HepG2 (cell line): Measurements from ENCODE around the gene PCGF2. TPM values are rescaled to one million over a fixed set of nuclear protein-coding genes. Genes with fewer than 3 reads are reported as not detected.

Experiments used
- ARNT ChIP-seq: fragments of 450-650 bp; IDR thresholded peaks from 2 replicates; pipeline ENCODE4 v1.6.1; 2017
- EED ChIP-seq: sonication (generic); formaldehyde crosslinking; IDR thresholded peaks from 2 replicates; pipeline ENCODE4 v1.5.0; 2020; ENCODE audit warnings: mild to moderate bottlenecking, missing genetic modification reagents
- FOXP1 ChIP-seq, 2 experiments: fragments of 450-650 bp in 1 of 2; IDR thresholded peaks; 2 replicates each; pipeline ENCODE4 v1.6.1; 2017 to 2018; ENCODE audit warnings: antibody characterized with exemption in 1 of 2
- GATA4 ChIP-seq: sonication (generic); IDR thresholded peaks from 2 replicates; pipeline ENCODE4 v1.6.1; 2016; ENCODE audit warnings: antibody characterized with exemption, low read depth, borderline replicate concordance
- GZF1 ChIP-seq: sonication (generic); formaldehyde crosslinking; IDR thresholded peaks from 2 replicates; pipeline ENCODE4 v1.5.1; 2020; ENCODE audit warnings: mild to moderate bottlenecking, missing genetic modification reagents
- HMGXB3 ChIP-seq: sonication (generic); formaldehyde crosslinking; IDR thresholded peaks from 2 replicates; pipeline ENCODE4 v1.4.0; 2020; ENCODE audit warnings: missing genetic modification reagents, borderline replicate concordance
- KAT2B ChIP-seq: fragments of 150-350 bp; IDR thresholded peaks from 2 replicates; pipeline ENCODE4 v1.6.1; 2014; ENCODE audit warnings: low read depth, low read length, borderline replicate concordance
- MYC ChIP-seq: sonication (generic); formaldehyde crosslinking; IDR thresholded peaks from 2 replicates; pipeline ENCODE4 v1.9.0; 2021; ENCODE audit warnings: missing genetic modification reagents, borderline replicate concordance
- POLR2G ChIP-seq: fragments of 200-400 bp; formaldehyde crosslinking; IDR thresholded peaks from 2 replicates; pipeline ENCODE4 v1.6.1; 2018; ENCODE audit warnings: mild to moderate bottlenecking, low read depth, low read length, moderate library complexity
- RFXAP ChIP-seq: sonication (generic); formaldehyde crosslinking; IDR thresholded peaks from 2 replicates; pipeline ENCODE4 v1.4.0; 2020; ENCODE audit warnings: missing genetic modification reagents, borderline replicate concordance
- SAFB2 ChIP-seq: sonication (generic); formaldehyde crosslinking; IDR thresholded peaks from 2 replicates; pipeline ENCODE4 v1.5.1; 2020; ENCODE audit warnings: missing genetic modification reagents, low read depth, mild to moderate bottlenecking, borderline replicate concordance
- ZBTB7B ChIP-seq: sonication (generic); formaldehyde crosslinking; IDR thresholded peaks from 2 replicates; pipeline ENCODE4 v1.4.0; 2020; ENCODE audit warnings: missing genetic modification reagents
- ZNF256 ChIP-seq: sonication (generic); formaldehyde crosslinking; conservative IDR thresholded peaks from 2 replicates; pipeline ENCODE4 v1.4.0; 2020; ENCODE audit warnings: missing genetic modification reagents
- ZNF264 ChIP-seq: sonication (generic); formaldehyde crosslinking; IDR thresholded peaks from 2 replicates; pipeline ENCODE4 v1.4.0; 2020; ENCODE audit warnings: missing genetic modification reagents
- ZNF616 ChIP-seq: sonication (generic); formaldehyde crosslinking; IDR thresholded peaks from 2 replicates; pipeline ENCODE4 v1.5.0; 2020; ENCODE audit warnings: low read depth, mild to moderate bottlenecking, missing genetic modification reagents
- ZNF772 ChIP-seq: sonication (generic); formaldehyde crosslinking; IDR thresholded peaks from 2 replicates; pipeline ENCODE4 v1.5.0; 2020; ENCODE audit warnings: mild to moderate bottlenecking, missing genetic modification reagents
- ZNF777 ChIP-seq: sonication (generic); formaldehyde crosslinking; IDR thresholded peaks from 2 replicates; pipeline ENCODE4 v1.4.0; 2020; ENCODE audit warnings: missing genetic modification reagents
- polyA plus RNA-seq, 8 experiments: library from polyadenylated mRNA; depleted of rRNA in 3 of 8; stranded (reverse) in 7 of 8; unstranded in 1 of 8; fragments of >200 nt; fragmentation: Illumina TruSeq in 4 of 8; extraction: Trizol in 4 of 8; gene quantifications; 2 replicates each; pipeline versions ENCODE4 v1.2.1 to v1.2.3, GENCODE V29; 2011 to 2016; ENCODE audit warnings: low read depth in 4 of 8, missing spikeins in 1 of 8, mixed read lengths in 1 of 8; ENCODE audit not compliant: insufficient read depth in 1 of 8
- total RNA-seq, 5 experiments: library from RNA; depleted of rRNA; stranded (reverse); fragments of >200 nt; fragmentation: Illumina TruSeq; extraction: Trizol; gene quantifications; 2 replicates each; pipeline ENCODE4 v1.2.3, GENCODE V29; 2016; ENCODE audit warnings: low read depth in 1 of 5
- TF ChIP-seq, protein P1 (sequence below), 2 experiments: sonication (generic) in 1 of 2; formaldehyde crosslinking in 1 of 2; IDR thresholded peaks; 2 replicates each; pipeline versions ENCODE4 v1.6.1 to v1.9.0; 2014 to 2022; ENCODE audit warnings: antibody characterized with exemption in 1 of 2, borderline replicate concordance in 1 of 2, inconsistent platforms in 1 of 2, low read depth in 1 of 2, missing genetic modification reagents in 1 of 2
- TF ChIP-seq, protein P2 (sequence below): sonication (generic); formaldehyde crosslinking; IDR thresholded peaks from 2 replicates; pipeline ENCODE4 v1.4.0; 2020; ENCODE audit warnings: mild to moderate bottlenecking, missing genetic modification reagents

The PCGF2 gene
- total and polyA plus RNA-seq, 2 of the 13 experiments (the other 11 are each of a cell fraction or from before 2014, with no cell fraction given): 11.6 to 29.4 TPM

DNA sequence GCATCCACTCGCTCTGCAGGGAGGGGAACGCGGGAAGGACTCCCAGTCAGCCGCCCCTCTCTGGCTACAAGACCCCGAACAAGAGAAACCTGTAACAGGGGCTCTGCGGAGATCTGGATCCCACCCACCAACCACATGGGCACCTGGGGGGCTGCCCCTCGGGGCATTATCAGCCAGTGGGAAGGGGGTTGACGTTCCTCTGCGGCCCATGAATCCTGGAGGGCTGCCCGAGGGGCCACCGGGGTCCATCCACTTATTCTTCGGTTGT lies 1.8 kb upstream of the PCGF2 start (continued):
- TF ChIP-seq FOXP1 (IDR thresholded peaks at IDR 0.05) (no peak), FOXP1 (CRISPR knock-in tag; IDR thresholded peaks at IDR 0.05) (no peak), KAT2B (no peak), ZNF256 (CRISPR knock-in tag) (0 out of 2 replicates have a peak, but pooled peaks have one; percentile 3), MYC (CRISPR knock-in tag) (peak; percentile 8; the same call in 1 of the 2 replicates), GATA4 (0 out of 2 replicates have a peak, but pooled peaks have one; percentile 11), SAFB2 (CRISPR knock-in tag) (0 out of 2 replicates have a peak, but pooled peaks have one; percentile 76), ZBTB7B (CRISPR knock-in tag) (0 out of 2 replicates have a peak, but pooled peaks have one; percentile 17), RFXAP (CRISPR knock-in tag) (peak; percentile 0; the same call in 1 of the 2 replicates), ZNF616 (CRISPR knock-in tag) (no peak), ZNF777 (CRISPR knock-in tag) (no peak), EED (no peak; the same call in 1 of the 2 replicates), GZF1 (CRISPR knock-in tag) (no peak), HMGXB3 (peak; percentile 7; the same call in 1 of the 2 replicates), ZNF264 (CRISPR knock-in tag) (0 out of 2 replicates have a peak, but pooled peaks have one; percentile 6), POLR2G (no peak), ARNT (no peak), ZNF772 (CRISPR knock-in tag) (no peak)
- TF ChIP-seq, protein P1, sequence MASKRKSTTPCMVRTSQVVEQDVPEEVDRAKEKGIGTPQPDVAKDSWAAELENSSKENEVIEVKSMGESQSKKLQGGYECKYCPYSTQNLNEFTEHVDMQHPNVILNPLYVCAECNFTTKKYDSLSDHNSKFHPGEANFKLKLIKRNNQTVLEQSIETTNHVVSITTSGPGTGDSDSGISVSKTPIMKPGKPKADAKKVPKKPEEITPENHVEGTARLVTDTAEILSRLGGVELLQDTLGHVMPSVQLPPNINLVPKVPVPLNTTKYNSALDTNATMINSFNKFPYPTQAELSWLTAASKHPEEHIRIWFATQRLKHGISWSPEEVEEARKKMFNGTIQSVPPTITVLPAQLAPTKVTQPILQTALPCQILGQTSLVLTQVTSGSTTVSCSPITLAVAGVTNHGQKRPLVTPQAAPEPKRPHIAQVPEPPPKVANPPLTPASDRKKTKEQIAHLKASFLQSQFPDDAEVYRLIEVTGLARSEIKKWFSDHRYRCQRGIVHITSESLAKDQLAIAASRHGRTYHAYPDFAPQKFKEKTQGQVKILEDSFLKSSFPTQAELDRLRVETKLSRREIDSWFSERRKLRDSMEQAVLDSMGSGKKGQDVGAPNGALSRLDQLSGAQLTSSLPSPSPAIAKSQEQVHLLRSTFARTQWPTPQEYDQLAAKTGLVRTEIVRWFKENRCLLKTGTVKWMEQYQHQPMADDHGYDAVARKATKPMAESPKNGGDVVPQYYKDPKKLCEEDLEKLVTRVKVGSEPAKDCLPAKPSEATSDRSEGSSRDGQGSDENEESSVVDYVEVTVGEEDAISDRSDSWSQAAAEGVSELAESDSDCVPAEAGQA (IDR thresholded peaks at IDR 0.05; ENCODE audit: low read depth): 0 out of 2 replicates have a peak, but pooled peaks have one; percentile 1
- TF ChIP-seq, protein P1 (CRISPR knock-in tag; IDR thresholded peaks at IDR 0.05; ENCODE audit: borderline replicate concordance): no peak
- TF ChIP-seq, protein P2, sequence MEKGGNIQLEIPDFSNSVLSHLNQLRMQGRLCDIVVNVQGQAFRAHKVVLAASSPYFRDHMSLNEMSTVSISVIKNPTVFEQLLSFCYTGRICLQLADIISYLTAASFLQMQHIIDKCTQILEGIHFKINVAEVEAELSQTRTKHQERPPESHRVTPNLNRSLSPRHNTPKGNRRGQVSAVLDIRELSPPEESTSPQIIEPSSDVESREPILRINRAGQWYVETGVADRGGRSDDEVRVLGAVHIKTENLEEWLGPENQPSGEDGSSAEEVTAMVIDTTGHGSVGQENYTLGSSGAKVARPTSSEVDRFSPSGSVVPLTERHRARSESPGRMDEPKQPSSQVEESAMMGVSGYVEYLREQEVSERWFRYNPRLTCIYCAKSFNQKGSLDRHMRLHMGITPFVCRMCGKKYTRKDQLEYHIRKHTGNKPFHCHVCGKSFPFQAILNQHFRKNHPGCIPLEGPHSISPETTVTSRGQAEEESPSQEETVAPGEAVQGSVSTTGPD (CRISPR knock-in tag): no peak; the same call in 1 of the 2 replicates
